ENCODE data around the gene CPT2.
A peak's percentile ranks its signal among the peaks of the same experiment; 100 is the strongest.
"Not testable (repeated sequence)": the region's sequence is repeated elsewhere in the genome, so short reads cannot be mapped to it uniquely, and the experiment has no call there.

The CPT2 gene

GRCh38 chr1:53195246-53196016, 1.2 kb upstream of the CPT2 start:
- Histone ChIP-seq H3K4me1 (ENCODE audit: control insufficient read depth in 2 of 2, insufficient read depth in 2 of 2, low read length in 2 of 2) (peaks cover 19 to 25% of the 10 kb centered on the region in 2 donors), H3K36me3 (ENCODE audit: control insufficient read depth in 2 of 2, insufficient read depth in 2 of 2, low read length in 2 of 2) (peaks cover 0 to under 1% of the 10 kb centered on the region in 2 donors), H3K27ac (ENCODE audit: low read depth in 2 of 2, low read length in 2 of 2) (no peak overlapping the region), H3K27me3 (ENCODE audit: control insufficient read depth in 2 of 2, insufficient read depth in 2 of 2, low read length in 2 of 2) (no peaks in the 10 kb centered on the region), H3K4me3 (ENCODE audit: low read length in 2 of 2) (peak overlapping the region; percentile 67 to 94), H3K9me3 (ENCODE audit: control insufficient read depth in 2 of 2, low read length in 2 of 2) (no peaks in the 10 kb centered on the region), H3K9ac (ENCODE audit: low read depth in 1 of 2, low read length in 2 of 2) (no peak overlapping the region)

GRCh38 chr1:53196017-53196484, 573 bp upstream of the CPT2 start:
- H3K27ac ChIP-seq (ENCODE audit: low read depth in 2 of 2, low read length in 2 of 2) = peak overlapping the region; percentile 93 to 96
- H3K9ac ChIP-seq (ENCODE audit: low read depth in 1 of 2, low read length in 2 of 2) = peak overlapping the region; percentile 63 to 98
- H3K9me3 ChIP-seq (ENCODE audit: control insufficient read depth in 2 of 2, low read length in 2 of 2) = no peaks in the 10 kb centered on the region
- H3K4me1 ChIP-seq (ENCODE audit: control insufficient read depth in 2 of 2, insufficient read depth in 2 of 2, low read length in 2 of 2) = peaks cover 19 to 25% of the 10 kb centered on the region in 2 donors
- H3K36me3 ChIP-seq (ENCODE audit: control insufficient read depth in 2 of 2, insufficient read depth in 2 of 2, low read length in 2 of 2) = peaks cover 5 to 6% of the 10 kb centered on the region in 2 donors
- peak overlapping the region; percentile 67 to 94 for H3K4me3 ChIP-seq (ENCODE audit: low read length in 2 of 2)
- no peaks in the 10 kb centered on the region for H3K27me3 ChIP-seq (ENCODE audit: control insufficient read depth in 2 of 2, insufficient read depth in 2 of 2, low read length in 2 of 2)

GRCh38 chr1:53197291-53198200, 922 bp downstream of the CPT2 start:
- Histone ChIP-seq H3K27me3 (ENCODE audit: control insufficient read depth in 2 of 2, insufficient read depth in 2 of 2, low read length in 2 of 2) (no peaks in the 10 kb centered on the region), H3K4me3 (ENCODE audit: low read length in 2 of 2) (peak overlapping the region; percentile 67 to 94), H3K9ac (ENCODE audit: low read depth in 1 of 2, low read length in 2 of 2) (peak overlapping the region; percentile 84 to 98), H3K27ac (ENCODE audit: low read depth in 2 of 2, low read length in 2 of 2) (peak overlapping the region; percentile 93 to 96), H3K36me3 (ENCODE audit: control insufficient read depth in 2 of 2, insufficient read depth in 2 of 2, low read length in 2 of 2) (peaks cover 16 to 17% of the 10 kb centered on the region in 2 donors), H3K9me3 (ENCODE audit: control insufficient read depth in 2 of 2, low read length in 2 of 2) (no peaks in the 10 kb centered on the region), H3K4me1 (ENCODE audit: control insufficient read depth in 2 of 2, insufficient read depth in 2 of 2, low read length in 2 of 2) (peaks cover 19 to 25% of the 10 kb centered on the region in 2 donors)

- H3K27ac ChIP-seq (ENCODE audit: low read depth in 2 of 2, low read length in 2 of 2) = peak overlapping the region; percentile 93 to 96
- peak overlapping the region; percentile 84 to 98 for H3K9ac ChIP-seq (ENCODE audit: low read depth in 1 of 2, low read length in 2 of 2)
Measured at GRCh38 chr1:53198241-53198651, 1.6 kb downstream of the CPT2 start.

GRCh38 chr1:53203466-53203865, 6.8 kb downstream of the CPT2 start:
- peaks cover 59 to 61% of the 10 kb centered on the region in 2 donors for H3K36me3 ChIP-seq (ENCODE audit: control insufficient read depth in 2 of 2, insufficient read depth in 2 of 2, low read length in 2 of 2)
- peaks cover 2 to 4% of the 10 kb centered on the region in 2 donors for H3K9me3 ChIP-seq (ENCODE audit: control insufficient read depth in 2 of 2, low read length in 2 of 2)
- no peaks in the 10 kb centered on the region for H3K27me3 ChIP-seq (ENCODE audit: control insufficient read depth in 2 of 2, insufficient read depth in 2 of 2, low read length in 2 of 2)
- no peak overlapping the region for H3K27ac ChIP-seq (ENCODE audit: low read depth in 2 of 2, low read length in 2 of 2)
- H3K9ac ChIP-seq (ENCODE audit: low read depth in 1 of 2, low read length in 2 of 2) = no peak overlapping the region
- H3K4me3 ChIP-seq (ENCODE audit: low read length in 2 of 2) = no peak overlapping the region
- H3K4me1 ChIP-seq (ENCODE audit: control insufficient read depth in 2 of 2, insufficient read depth in 2 of 2, low read length in 2 of 2) = peaks cover 0 to 5% of the 10 kb centered on the region in 2 donors

More at GRCh38 chr1:53198241-53198651, 1.6 kb downstream of the CPT2 start:
- Histone ChIP-seq H3K4me1 (ENCODE audit: control insufficient read depth in 2 of 2, insufficient read depth in 2 of 2, low read length in 2 of 2) (peaks cover 19 to 25% of the 10 kb centered on the region in 2 donors), H3K4me3 (ENCODE audit: low read length in 2 of 2) (peak overlapping the region; percentile 45 to 94), H3K36me3 (ENCODE audit: control insufficient read depth in 2 of 2, insufficient read depth in 2 of 2, low read length in 2 of 2) (peaks cover 23 to 24% of the 10 kb centered on the region in 2 donors), H3K27me3 (ENCODE audit: control insufficient read depth in 2 of 2, insufficient read depth in 2 of 2, low read length in 2 of 2) (no peaks in the 10 kb centered on the region), H3K9me3 (ENCODE audit: control insufficient read depth in 2 of 2, low read length in 2 of 2) (no peaks in the 10 kb centered on the region)

- H3K27me3 ChIP-seq (ENCODE audit: control insufficient read depth in 2 of 2, insufficient read depth in 2 of 2, low read length in 2 of 2); H3K9me3 ChIP-seq (ENCODE audit: control insufficient read depth in 2 of 2, low read length in 2 of 2); H3K9ac ChIP-seq (ENCODE audit: low read depth in 1 of 2, low read length in 2 of 2); H3K4me1 ChIP-seq (ENCODE audit: control insufficient read depth in 2 of 2, insufficient read depth in 2 of 2, low read length in 2 of 2); H3K4me3 ChIP-seq (ENCODE audit: low read length in 2 of 2); H3K27ac ChIP-seq (ENCODE audit: low read depth in 2 of 2, low read length in 2 of 2): not testable (repeated sequence)
- H3K36me3 ChIP-seq (ENCODE audit: control insufficient read depth in 2 of 2, insufficient read depth in 2 of 2, low read length in 2 of 2) = peaks cover 70 to 81% of the 10 kb centered on the region in 2 donors
Measured at GRCh38 chr1:53205496-53205895, 8.9 kb downstream of the CPT2 start.

GRCh38 chr1:53206083-53206685, 9.6 kb downstream of the CPT2 start:
- H3K36me3 ChIP-seq (ENCODE audit: control insufficient read depth in 2 of 2, insufficient read depth in 2 of 2, low read length in 2 of 2) = peaks cover 70 to 81% of the 10 kb centered on the region in 2 donors
- H3K9me3 ChIP-seq (ENCODE audit: control insufficient read depth in 2 of 2, low read length in 2 of 2); H3K4me1 ChIP-seq (ENCODE audit: control insufficient read depth in 2 of 2, insufficient read depth in 2 of 2, low read length in 2 of 2); H3K27ac ChIP-seq (ENCODE audit: low read depth in 2 of 2, low read length in 2 of 2); H3K27me3 ChIP-seq (ENCODE audit: control insufficient read depth in 2 of 2, insufficient read depth in 2 of 2, low read length in 2 of 2); H3K4me3 ChIP-seq (ENCODE audit: low read length in 2 of 2); H3K9ac ChIP-seq (ENCODE audit: low read depth in 1 of 2, low read length in 2 of 2): not testable (repeated sequence)

- Histone ChIP-seq H3K9ac (ENCODE audit: low read depth in 1 of 2, low read length in 2 of 2) (no peak overlapping the region), H3K27me3 (ENCODE audit: control insufficient read depth in 2 of 2, insufficient read depth in 2 of 2, low read length in 2 of 2) (no peaks in the 10 kb centered on the region), H3K27ac (ENCODE audit: low read depth in 2 of 2, low read length in 2 of 2) (no peak overlapping the region), H3K4me3 (ENCODE audit: low read length in 2 of 2) (no peak overlapping the region), H3K9me3 (ENCODE audit: control insufficient read depth in 2 of 2, low read length in 2 of 2) (peaks cover 2 to 4% of the 10 kb centered on the region in 2 donors), H3K36me3 (ENCODE audit: control insufficient read depth in 2 of 2, insufficient read depth in 2 of 2, low read length in 2 of 2) (peaks cover 68 to 80% of the 10 kb centered on the region in 2 donors), H3K4me1 (ENCODE audit: control insufficient read depth in 2 of 2, insufficient read depth in 2 of 2, low read length in 2 of 2) (no peaks in the 10 kb centered on the region)
Measured at GRCh38 chr1:53206735-53207379, 10.2 kb downstream of the CPT2 start.

GRCh38 chr1:53207726-53208125, 11.1 kb downstream of the CPT2 start:
- Histone ChIP-seq H3K36me3 (ENCODE audit: control insufficient read depth in 2 of 2, insufficient read depth in 2 of 2, low read length in 2 of 2) (peaks cover 65 to 77% of the 10 kb centered on the region in 2 donors), H3K9me3 (ENCODE audit: control insufficient read depth in 2 of 2, low read length in 2 of 2) (peaks cover 2 to 4% of the 10 kb centered on the region in 2 donors), H3K9ac (ENCODE audit: low read depth in 1 of 2, low read length in 2 of 2) (no peak overlapping the region), H3K4me3 (ENCODE audit: low read length in 2 of 2) (no peak overlapping the region), H3K27ac (ENCODE audit: low read depth in 2 of 2, low read length in 2 of 2) (no peak overlapping the region), H3K27me3 (ENCODE audit: control insufficient read depth in 2 of 2, insufficient read depth in 2 of 2, low read length in 2 of 2) (no peaks in the 10 kb centered on the region), H3K4me1 (ENCODE audit: control insufficient read depth in 2 of 2, insufficient read depth in 2 of 2, low read length in 2 of 2) (no peaks in the 10 kb centered on the region)

Measured in mucosa of rectum (tissue), 2 donors.